ENCODE measurements around the gene PTOV1. TPM values are rescaled to one million over a fixed set of nuclear protein-coding genes. Genes with fewer than 3 reads are reported as not detected.

The PTOV1 gene
- total RNA-seq, 1 donor from 2014 or later, result 231 TPM

DNA sequence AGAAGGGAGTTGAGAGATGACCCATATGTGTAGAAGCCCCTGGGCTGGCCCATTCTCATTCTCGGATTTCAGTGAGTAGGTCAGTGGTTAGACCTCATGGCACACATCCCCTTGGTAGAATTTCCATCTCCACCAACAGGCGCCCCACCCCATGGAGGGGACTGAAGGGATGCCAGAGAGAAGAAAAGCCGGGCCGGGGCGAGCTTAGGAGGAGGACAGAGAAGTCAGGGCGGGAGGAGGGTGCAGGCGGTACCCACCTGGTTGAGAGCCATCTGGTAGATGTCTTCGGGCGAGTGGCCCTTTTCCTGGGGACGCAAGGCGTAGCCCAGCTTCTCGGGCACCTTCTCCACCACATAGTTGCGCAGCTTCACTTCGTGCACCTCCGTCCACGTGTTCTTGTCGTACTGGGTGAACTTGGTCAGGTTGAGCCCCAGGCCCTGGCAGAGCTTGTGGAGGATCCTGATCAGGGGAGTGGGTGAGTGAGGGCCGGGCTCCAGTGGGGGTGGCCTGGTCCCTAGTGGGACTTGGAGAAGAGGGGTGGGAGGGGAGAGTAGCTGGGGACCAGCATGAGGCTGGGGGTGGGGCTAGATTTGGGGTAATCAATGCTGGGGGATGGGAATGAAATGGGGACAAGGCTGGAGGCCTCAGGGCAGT, 43.2 kb downstream of the PTOV1 start:
- H3K4me3 Mint-ChIP-seq (ENCODE audit: unreplicated experiment), result no peak overlapping the region
- TF ChIP-seq CTCF (IDR thresholded peaks at IDR 0.05; ENCODE audit: unreplicated experiment), result no peak
- no peaks in the 10 kb centered on the region for H3K9me3 Mint-ChIP-seq (ENCODE audit: unreplicated experiment)
- H3K36me3 Mint-ChIP-seq (ENCODE audit: low read depth, unreplicated experiment), result peaks cover 11% of the 10 kb centered on the region
- H3K27me3 Mint-ChIP-seq (ENCODE audit: unreplicated experiment), result peaks cover 21% of the 10 kb centered on the region
- H3K4me1 Mint-ChIP-seq (ENCODE audit: unreplicated experiment), result peaks cover 18% of the 10 kb centered on the region
- no peak overlapping the region for H3K27ac Mint-ChIP-seq (ENCODE audit: unreplicated experiment)
- DNase-seq (ENCODE audit: low spot score), result no peak

GRCh38 chr19:49894879-49895565, 44.1 kb downstream of the PTOV1 start:
- no peak for TF ChIP-seq CTCF (IDR thresholded peaks at IDR 0.05; ENCODE audit: unreplicated experiment)
- DNase-seq (ENCODE audit: low spot score), result no peak
- Mint-ChIP-seq H3K4me3 (ENCODE audit: unreplicated experiment) (no peak overlapping the region), H3K36me3 (ENCODE audit: low read depth, unreplicated experiment) (peaks cover 11% of the 10 kb centered on the region), H3K27me3 (ENCODE audit: unreplicated experiment) (peaks cover 19% of the 10 kb centered on the region), H3K9me3 (ENCODE audit: unreplicated experiment) (no peaks in the 10 kb centered on the region), H3K4me1 (ENCODE audit: unreplicated experiment) (peaks cover 18% of the 10 kb centered on the region), H3K27ac (ENCODE audit: unreplicated experiment) (no peak overlapping the region)

DNA sequence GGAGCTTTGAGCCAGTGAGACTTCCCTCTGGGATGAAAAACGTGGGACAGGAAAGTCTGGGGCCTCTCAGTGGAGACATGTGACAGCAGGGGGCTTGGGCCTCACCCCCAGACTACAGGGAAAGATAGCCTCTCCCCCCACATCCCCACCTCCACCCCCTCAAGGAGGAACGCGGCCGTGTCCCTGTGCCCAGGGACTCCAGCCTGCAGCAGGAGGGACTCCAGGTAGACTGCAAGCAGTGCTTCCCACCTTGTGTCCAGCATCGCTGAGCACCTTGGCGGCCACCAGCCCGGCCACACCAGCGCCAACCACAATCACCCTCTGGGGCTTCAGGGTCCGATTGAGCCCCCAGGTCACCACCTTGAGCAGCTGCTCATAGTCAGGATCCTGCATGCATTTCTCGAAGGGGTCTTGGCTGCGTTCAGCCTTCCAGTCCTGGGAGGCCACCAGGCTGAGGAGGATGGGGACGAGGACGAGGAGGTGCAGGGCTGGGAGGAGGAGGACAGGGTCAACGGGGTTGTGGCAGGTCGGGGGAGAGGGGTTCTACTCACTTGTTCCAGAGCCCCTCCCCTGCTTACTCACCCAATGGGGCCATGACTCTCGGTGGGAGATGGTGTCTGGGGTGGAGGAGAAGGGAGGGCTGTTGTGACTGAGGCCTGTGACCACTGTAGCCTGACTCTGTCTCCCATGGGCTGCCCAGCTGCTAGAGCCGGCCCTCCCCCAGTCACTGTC, 44.8 kb downstream of the PTOV1 start:
- no peak for TF ChIP-seq CTCF (IDR thresholded peaks at IDR 0.05; ENCODE audit: unreplicated experiment)
- Mint-ChIP-seq H3K27me3 (ENCODE audit: unreplicated experiment) (peaks cover 17% of the 10 kb centered on the region), H3K27ac (ENCODE audit: unreplicated experiment) (no peak overlapping the region), H3K36me3 (ENCODE audit: low read depth, unreplicated experiment) (peaks cover 11% of the 10 kb centered on the region), H3K4me3 (ENCODE audit: unreplicated experiment) (no peak overlapping the region), H3K9me3 (ENCODE audit: unreplicated experiment) (no peaks in the 10 kb centered on the region), H3K4me1 (ENCODE audit: unreplicated experiment) (peaks cover 18% of the 10 kb centered on the region)
- no peak for DNase-seq (ENCODE audit: low spot score)

- Mint-ChIP-seq H3K4me3 (ENCODE audit: unreplicated experiment) (peak within 1 kb of the TSS; percentile 25), H3K27me3 (ENCODE audit: unreplicated experiment) (peaks cover 12% of the 10 kb centered on the region), H3K9me3 (ENCODE audit: unreplicated experiment) (no peaks in the 10 kb centered on the region), H3K27ac (ENCODE audit: unreplicated experiment) (peak within 1 kb of the TSS; percentile 48), H3K36me3 (ENCODE audit: low read depth, unreplicated experiment) (peaks cover 11% of the 10 kb centered on the region), H3K4me1 (ENCODE audit: unreplicated experiment) (peaks cover 18% of the 10 kb centered on the region)
- no peak for DNase-seq (ENCODE audit: low spot score)
- TF ChIP-seq CTCF (IDR thresholded peaks at IDR 0.05; ENCODE audit: unreplicated experiment), result no peak
Observed at GRCh38 chr19:49896863-49897621, 46.1 kb downstream of the PTOV1 start, which contains the start of gene IL4I1. IL4I1 (minus strand) TSS chr19:49896887; CDS start chr19:49896160, 727 bp downstream.

Data from endothelial cell (in vitro differentiated cells).